ENCODE results near the gene CCDC59.

The CCDC59 gene

GRCh38 chr12:82358200-82359114 is at the start of gene CCDC59, which contains the start of gene METTL25 (continued):
- TF ChIP-seq ZNF26 (tag by site-specific recombination; IDR thresholded peaks at IDR 0.05) = no peak
- TF ChIP-seq YY2 (tag by site-specific recombination; IDR thresholded peaks at IDR 0.05) = peak; percentile 99
- no peak for TF ChIP-seq ZNF202 (tag by site-specific recombination; IDR thresholded peaks at IDR 0.05; ENCODE audit: borderline replicate concordance)
- peak; percentile 95 for TF ChIP-seq ZFP37 (tag by site-specific recombination; IDR thresholded peaks at IDR 0.05)
- TF ChIP-seq ZNF24 (tag by site-specific recombination; IDR thresholded peaks at IDR 0.05) = peak; percentile 93
- peak; percentile 94 for TF ChIP-seq INSM2 (tag by site-specific recombination; IDR thresholded peaks at IDR 0.05)

GRCh38 chr12:82407481-82407880 is 49.3 kb upstream of the CCDC59 start:
- TF ChIP-seq ZIC2 (tag by site-specific recombination; IDR thresholded peaks at IDR 0.05) (no peak), ZBTB26 (tag by site-specific recombination; optimal IDR thresholded peaks at IDR 0.05) (no peak), SALL2 (tag by site-specific recombination; IDR thresholded peaks at IDR 0.05; ENCODE audit: borderline replicate concordance) (no peak), ZNF184 (tag by site-specific recombination; IDR thresholded peaks at IDR 0.05) (no peak), ZNF785 (tag by site-specific recombination; IDR thresholded peaks at IDR 0.05) (no peak), ZNF239 (tag by site-specific recombination; IDR thresholded peaks at IDR 0.05) (no peak), ZSCAN16 (tag by site-specific recombination; IDR thresholded peaks at IDR 0.05) (no peak), KLF1 (tag by site-specific recombination; IDR thresholded peaks at IDR 0.05) (no peak)
- Histone ChIP-seq H3K4me3 (ENCODE audit: low read depth, low read length) (no peak overlapping the region), H3K36me3 (ENCODE audit: control insufficient read depth in 2 of 2, insufficient read depth in 1 of 2, low read length in 2 of 2) (no peaks in the 10 kb centered on the region), H3K27ac (ENCODE audit: extremely low read depth, low read depth, low read length) (no peak overlapping the region), H3K9me3 (ENCODE audit: control insufficient read depth, insufficient read depth, low read depth, low read length) (no peaks in the 10 kb centered on the region), H3K4me1 (ENCODE audit: control insufficient read depth, insufficient read depth, low read length) (no peaks in the 10 kb centered on the region)
- ChIA-PET POLR2A (no interaction called here), CTCF (no interaction called here)

GRCh38 chr12:82406651-82407050 is 48.5 kb upstream of the CCDC59 start:
- TF ChIP-seq ZFP3 (tag by site-specific recombination; IDR thresholded peaks at IDR 0.05; ENCODE audit: low read depth) (no peak), MEIS1 (CRISPR knock-in tag; IDR thresholded peaks at IDR 0.05; ENCODE audit: borderline replicate concordance) (no peak), ZNF280D (tag by site-specific recombination; IDR thresholded peaks at IDR 0.05) (no peak), ZBTB10 (tag by site-specific recombination; IDR thresholded peaks at IDR 0.05) (no peak), ZNF670 (tag by site-specific recombination; IDR thresholded peaks at IDR 0.05; ENCODE audit: low read depth) (no peak)
- ChIA-PET CTCF (interaction anchor here (0.5 kb wide), 1 partner anchor 22 kb away, joined by 3 read pairs; no protein-coding TSS in a partner anchor), POLR2A (no interaction called here)
- H3K36me3 ChIP-seq (ENCODE audit: control insufficient read depth in 2 of 2, insufficient read depth in 1 of 2, low read length in 2 of 2) = no peaks in the 10 kb centered on the region
- H3K27ac ChIP-seq (ENCODE audit: extremely low read depth, low read depth, low read length) = no peak overlapping the region
- H3K4me1 ChIP-seq (ENCODE audit: control insufficient read depth, insufficient read depth, low read length) = no peaks in the 10 kb centered on the region
- no peak overlapping the region for H3K4me3 ChIP-seq (ENCODE audit: low read depth, low read length)
- H3K9me3 ChIP-seq (ENCODE audit: control insufficient read depth, insufficient read depth, low read depth, low read length) = no peaks in the 10 kb centered on the region
